Activated T-cell treated with anti-CD3 and anti-CD28 coated beads for 48 hours (primary cell): Measurements from ENCODE around the gene NATD1.

Experiments used
- DNase-seq: peaks from one replicate; pipeline ENCODE4 v3.0.0-alpha.2; 2020; ENCODE audit warnings: low read depth

Gene NATD1

DNA sequence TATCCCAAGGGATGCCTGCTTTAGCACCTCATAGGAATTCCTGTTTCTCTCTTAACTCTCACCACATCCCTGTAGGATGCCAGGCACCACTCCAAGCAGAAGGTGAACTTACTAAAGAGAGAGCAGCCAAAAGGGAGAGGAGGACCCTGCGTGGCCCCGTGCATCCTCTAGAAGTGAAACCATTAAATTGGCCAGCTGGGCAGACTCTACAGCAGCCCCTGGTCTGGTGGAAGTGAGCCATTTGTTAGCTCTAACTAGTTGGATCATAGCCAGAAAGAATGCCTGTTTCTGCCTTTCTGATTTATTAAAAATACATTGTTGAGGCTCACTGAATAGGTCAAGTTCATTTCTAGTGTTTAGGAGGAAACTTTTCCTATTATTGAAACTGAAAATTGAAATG is 61.5 kb downstream of the NATD1 start:
- DNase-seq = no peak

DNA sequence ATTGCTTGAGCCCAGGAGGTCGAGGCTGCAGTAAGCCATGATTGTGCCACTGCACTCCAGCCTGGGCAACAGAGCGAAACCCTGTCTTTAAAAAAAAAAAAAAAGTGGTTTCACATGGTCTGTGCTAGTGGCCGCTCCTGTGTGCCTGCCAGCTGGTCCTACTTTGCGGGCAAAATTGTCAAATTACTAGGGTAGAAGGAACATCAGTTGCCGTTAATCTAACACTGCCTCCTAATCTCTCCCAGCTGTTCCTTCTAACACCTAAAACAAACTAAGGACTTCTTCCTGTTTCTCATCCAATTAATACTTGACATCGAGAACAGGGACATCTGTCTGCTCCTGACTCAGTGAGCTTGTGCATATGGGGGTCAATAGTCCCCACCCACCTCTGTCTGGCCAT is 63.1 kb downstream of the NATD1 start:
- no peak for DNase-seq

- DNase-seq = no peak
Observed at GRCh38 chr17:21189361-21189760, 63.8 kb downstream of the NATD1 start.
